H1 (cell line): Measurements from ENCODE around the gene DNAI2. TPM values are rescaled to one million over a fixed set of nuclear protein-coding genes. Genes with fewer than 3 reads are reported as not detected.

ENCODE experiments used
- CTCF ChIA-PET: fragments of 300-600 bp; sonication (Branson Sonifier 250); formaldehyde crosslinking; loops from one replicate; lab custom pipeline; 2021; ENCODE audit not compliant: partially characterized antibody; lab: Charles Lee
- POLR2A ChIA-PET: fragments of 300-600 bp; sonication (Branson Sonifier 250); formaldehyde crosslinking; loops from one replicate; lab custom pipeline; 2021; ENCODE audit warnings: inconsistent platforms; ENCODE audit not compliant: partially characterized antibody; lab: Charles Lee
- DNase-seq, 2 experiments: peaks; one replicate each; pipeline versions ENCODE4 v3.0.0 to v3.0.0-alpha.2; 2010 to 2022; ENCODE audit warnings: low spot score in 2 of 2, low read depth in 1 of 2, mixed read lengths in 1 of 2
- FAIRE-seq: peaks from 2 replicates; lab custom pipeline; 2011; peaks lifted over from hg19 to GRCh38; lab: Jason Lieb, UNC
- H2AFZ ChIP-seq: 2 replicates; pipeline ENCODE4 v1.8.1; 2012; ENCODE audit warnings: low read length, inconsistent platforms
- H2AK5ac ChIP-seq: 2 replicates; pipeline ENCODE4 v1.6.1; 2013; ENCODE audit warnings: low read depth, low read length
- H2BK120ac ChIP-seq: replicated peaks from 2 replicates; pipeline ENCODE3; 2013; ENCODE audit warnings: low read depth, low read length, inconsistent platforms
- H2BK12ac ChIP-seq: 2 replicates; pipeline ENCODE4 v1.6.1; 2013; ENCODE audit warnings: low read depth, low read length
- H2BK15ac ChIP-seq: 2 replicates; pipeline ENCODE4 v1.6.1; 2013; ENCODE audit warnings: low read length
- H2BK20ac ChIP-seq: 2 replicates; pipeline ENCODE4 v1.6.1; 2013; ENCODE audit warnings: low read length
- H2BK5ac ChIP-seq: 2 replicates; pipeline ENCODE4 v1.6.1; 2013; ENCODE audit warnings: low read depth, low read length
- H3K14ac ChIP-seq: 2 replicates; pipeline ENCODE4 v1.6.1; 2013; ENCODE audit warnings: inconsistent platforms; ENCODE audit not compliant: insufficient read length
- H3K18ac ChIP-seq: 2 replicates; pipeline ENCODE4 v1.6.1; 2013; ENCODE audit warnings: low read length; ENCODE audit errors: extremely low read depth
- H3K23ac ChIP-seq: 2 replicates; pipeline ENCODE4 v1.6.1; 2013; ENCODE audit warnings: inconsistent platforms; ENCODE audit not compliant: insufficient read length
- H3K23me2 ChIP-seq: 2 replicates; pipeline ENCODE4 v1.6.1; 2013; ENCODE audit warnings: low read depth, low read length
- H3K27ac ChIP-seq: 2 replicates; pipeline ENCODE4 v1.6.1; 2011; ENCODE audit warnings: low read depth, low read length, inconsistent platforms
- H3K27me3 ChIP-seq, 4 experiments: replicated peaks in 1 of 4; 1 replicate in 1 of 4; 2 replicates in 3 of 4; pipeline versions ENCODE4 v1.6.1 to v1.8.1; 2011 to 2013; ENCODE audit warnings: low read length in 3 of 4, mild to moderate bottlenecking in 3 of 4, inconsistent platforms in 2 of 4, mixed read lengths in 2 of 4, moderate library complexity in 1 of 4; ENCODE audit not compliant: control insufficient read depth in 3 of 4, insufficient read depth in 3 of 4; ENCODE audit errors: extremely low read depth in 1 of 4
- H3K36me3 ChIP-seq, 4 experiments: 2 replicates each; pipeline versions ENCODE4 v1.6.1 to v1.8.1; 2011 to 2013; ENCODE audit warnings: mild to moderate bottlenecking in 4 of 4, low read length in 3 of 4, moderate library complexity in 2 of 4, control low read depth in 1 of 4, inconsistent platforms in 1 of 4; ENCODE audit not compliant: insufficient read depth in 4 of 4, control insufficient read depth in 2 of 4
- H3K4ac ChIP-seq: replicated peaks from 2 replicates; pipeline ENCODE3; 2013; ENCODE audit warnings: low read length, low read depth, mixed read lengths, inconsistent platforms; ENCODE audit not compliant: insufficient read length
- H3K4me1 ChIP-seq, 4 experiments: replicated peaks in 1 of 4; 1 replicate in 1 of 4; 2 replicates in 3 of 4; pipeline versions ENCODE4 v1.6.1 to v1.8.1; 2011 to 2013; ENCODE audit warnings: low read length in 3 of 4, inconsistent platforms in 2 of 4, mixed read lengths in 1 of 4; ENCODE audit not compliant: insufficient read depth in 4 of 4, control insufficient read depth in 3 of 4
- H3K4me2 ChIP-seq, 2 experiments: 2 replicates each; pipeline versions ENCODE4 v1.6.1 to v1.8.1; 2011 to 2013; ENCODE audit warnings: low read depth in 2 of 2, low read length in 2 of 2, control low read depth in 1 of 2, inconsistent platforms in 1 of 2, mild to moderate bottlenecking in 1 of 2; ENCODE audit not compliant: insufficient read depth in 1 of 2
- H3K4me3 ChIP-seq, 4 experiments: fragments of 200-600, 300-600 bp in 1 of 4; sonication (generic), shearing (Covaris generic), sonication (Bioruptor Twin) in 1 of 4; 2 replicates each; pipeline versions ENCODE4 v1.5.1 to v1.8.1; 2011 to 2016; ENCODE audit warnings: low read length in 4 of 4, low read depth in 3 of 4, control low read depth in 2 of 4, inconsistent platforms in 2 of 4, mild to moderate bottlenecking in 2 of 4, mixed read lengths in 1 of 4, moderate library complexity in 1 of 4; ENCODE audit not compliant: insufficient read depth in 2 of 4; ENCODE audit errors: extremely low read depth in 1 of 4
- H3K56ac ChIP-seq: replicated peaks from 2 replicates; pipeline ENCODE3; 2013; ENCODE audit warnings: low read depth, mild to moderate bottlenecking, mixed read lengths, low read length, inconsistent platforms; ENCODE audit not compliant: insufficient read length
- H3K79me1 ChIP-seq: 2 replicates; pipeline ENCODE4 v1.6.1; 2013; ENCODE audit warnings: low read depth, low read length, control low read depth
- H3K79me2 ChIP-seq, 2 experiments: 2 replicates each; pipeline versions ENCODE4 v1.6.1 to v1.8.1; 2012 to 2013; ENCODE audit warnings: low read length in 2 of 2, mild to moderate bottlenecking in 2 of 2, inconsistent platforms in 1 of 2; ENCODE audit not compliant: insufficient read depth in 2 of 2, control insufficient read depth in 1 of 2
- H3K9ac ChIP-seq, 4 experiments: replicated peaks in 1 of 4; 1 replicate in 1 of 4; 2 replicates in 3 of 4; pipeline versions ENCODE4 v1.6.1 to v1.8.1; 2011 to 2013; ENCODE audit warnings: low read depth in 3 of 4, low read length in 3 of 4, control low read depth in 2 of 4, mild to moderate bottlenecking in 2 of 4, moderate library complexity in 2 of 4, inconsistent platforms in 1 of 4; ENCODE audit errors: extremely low read depth in 1 of 4
- H3K9me3 ChIP-seq, 2 experiments: 2 replicates each; pipeline versions ENCODE4 v1.6.1 to v1.8.1; 2012 to 2013; ENCODE audit warnings: mild to moderate bottlenecking in 2 of 2, moderate library complexity in 2 of 2, control low read depth in 1 of 2, inconsistent platforms in 1 of 2, low read depth in 1 of 2, low read length in 1 of 2, mixed read lengths in 1 of 2; ENCODE audit not compliant: insufficient read depth in 2 of 2
- H4K20me1 ChIP-seq, 2 experiments: replicated peaks in 1 of 2; 2 replicates each; pipeline versions ENCODE3 to v1.8.1; 2011 to 2013; ENCODE audit warnings: inconsistent platforms in 2 of 2, low read length in 2 of 2, mild to moderate bottlenecking in 1 of 2; ENCODE audit not compliant: insufficient read depth in 2 of 2, control insufficient read depth in 1 of 2
- H4K5ac ChIP-seq: 2 replicates; pipeline ENCODE4 v1.6.1; 2013; ENCODE audit warnings: low read length, low read depth, mixed read lengths, inconsistent platforms; ENCODE audit not compliant: insufficient read length
- H4K8ac ChIP-seq: 2 replicates; pipeline ENCODE4 v1.8.0; 2013; ENCODE audit warnings: mild to moderate bottlenecking, moderate library complexity, low read length, inconsistent platforms; ENCODE audit not compliant: insufficient read depth; ENCODE audit errors: extremely low read depth
- H4K91ac ChIP-seq: replicated peaks from 2 replicates; pipeline ENCODE3; 2013; ENCODE audit warnings: low read length, mixed read lengths, inconsistent platforms; ENCODE audit not compliant: insufficient read length
- CREB1 ChIP-seq: IDR thresholded peaks from 2 replicates; pipeline ENCODE4 v1.6.1; 2012; ENCODE audit warnings: inconsistent platforms
- RBBP5 ChIP-seq: IDR thresholded peaks from 2 replicates; pipeline ENCODE4 v1.7.1; 2012; ENCODE audit warnings: low read depth, mild to moderate bottlenecking, inconsistent platforms, low read length, moderate library complexity, borderline replicate concordance
- YY1 ChIP-seq: IDR thresholded peaks from 2 replicates; pipeline ENCODE4 v1.6.1; 2011; ENCODE audit warnings: low read depth, mild to moderate bottlenecking, low read length
- WGBS, 2 experiments: shearing (Covaris generic) in 1 of 2; methylation state at CpG; one replicate each; pipeline versions ENCODE4 v1.1.6 to v1.1.7; 2013 to 2015; ENCODE audit warnings: low lambda C conversion rate in 2 of 2, mixed read lengths in 2 of 2, inconsistent platforms in 1 of 2, low coverage in 1 of 2, missing lambda C conversion rate in 1 of 2; ENCODE audit not compliant: insufficient replicate concordance in 2 of 2, insufficient coverage in 1 of 2, insufficient read length in 1 of 2; ENCODE audit errors: extremely low coverage in 1 of 2, missing lambda C conversion rate in 1 of 2; 5-methylcytosine and 5-hydroxymethylcytosine counted together
- polyA plus RNA-seq, 7 experiments: library from polyadenylated mRNA; depleted of rRNA in 3 of 7; stranded (reverse) in 5 of 7; unstranded in 2 of 7; fragments of >200 nt in 5 of 7; fragments of 200-250 nt in 2 of 7; gene quantifications; 1 replicate in 5 of 7; 2 replicates in 1 of 7; 4 replicates in 1 of 7; pipeline versions ENCODE4 v1.2.1 to v1.2.3, GENCODE V29; 2011 to 2013; ENCODE audit warnings: missing spikeins in 2 of 7, mixed read lengths in 2 of 7
- total RNA-seq: library from RNA; stranded (reverse); fragmentation: NEBNext Ultra II Directional; extraction: Animal tissue kit (Norgen Biotek cat#: 25700); gene quantifications from 2 replicates; pipeline ENCODE4 v1.2.1, GENCODE V29; 2021

Gene DNAI2
- total and polyA plus RNA-seq, 2 of the 8 experiments (the other 6 are each of a cell fraction or from before 2014, with no cell fraction given): 0.08 to 0.15 TPM

GRCh38 chr17:74237321-74237720 lies 36.7 kb upstream of the DNAI2 start:
- H3K9me3 ChIP-seq: no peaks in the 10 kb centered on the region
- H3K23ac ChIP-seq: no peak overlapping the region
- H4K5ac ChIP-seq: no peak overlapping the region
- DNase-seq (no peak), FAIRE-seq (no peak)
- no peak overlapping the region for H3K4me3 ChIP-seq
- no peak overlapping the region for H4K91ac ChIP-seq
- no peak overlapping the region for H2BK20ac ChIP-seq
- H2BK5ac ChIP-seq: no peak overlapping the region
- no peak overlapping the region for H3K4ac ChIP-seq
- no peak overlapping the region for H3K4me2 ChIP-seq
- peaks cover 3 to 13% (median 9%) of the 10 kb centered on the region in 4 experiments; a peak in 6 of 7 replicates for H3K4me1 ChIP-seq
- no peak overlapping the region for H3K27ac ChIP-seq
- WGBS, 2 experiments: 90% methylated on average over 12 of the region's 12 CpGs; no CpG with 5 or more reads in 1 of the 2 experiments
- H2BK120ac ChIP-seq: no peak overlapping the region
- H2AFZ ChIP-seq: no peak overlapping the region
- no peak overlapping the region for H3K18ac ChIP-seq
- H3K23me2 ChIP-seq: no peaks in the 10 kb centered on the region
- H3K56ac ChIP-seq: no peak overlapping the region
- H4K20me1 ChIP-seq: no peaks in the 10 kb centered on the region
- ChIA-PET POLR2A (interaction anchor here (0.6 to 1.7 kb wide), 5 partner anchors 20 to 367 kb away, joined by 3 to 10 read pairs (median 3); partner anchors contain the start of gene TTYH2), CTCF (interaction anchor here (0.6 to 1.2 kb wide), 5 partner anchors 11 to 978 kb away, joined by 3 to 4 read pairs (median 3); no protein-coding TSS in a partner anchor)
- no peak overlapping the region for H4K8ac ChIP-seq
- H3K36me3 ChIP-seq: no peaks in the 10 kb centered on the region
- H2BK15ac ChIP-seq: no peak overlapping the region
- no peak overlapping the region for H3K14ac ChIP-seq
- TF ChIP-seq YY1: no peak
- TF ChIP-seq CREB1: no peak
- TF ChIP-seq RBBP5: no peak
- TF ChIP-seq, all 59 proteins: peak for 0
- no peak overlapping the region for H2BK12ac ChIP-seq
- no peak overlapping the region for H3K9ac ChIP-seq
- no peaks in the 10 kb centered on the region for H3K27me3 ChIP-seq
- H3K79me1 ChIP-seq: no peaks in the 10 kb centered on the region
- H3K79me2 ChIP-seq: no peaks in the 10 kb centered on the region
- no peak overlapping the region for H2AK5ac ChIP-seq
